Activated gamma-delta T cell treated with Interleukin-2 at 50 U/mL for 16 hours (primary cell): ENCODE results near the gene ANXA9.

Experiments
- DNase-seq: peaks from one replicate; pipeline ENCODE4 v3.0.0-alpha.2; 2020

ANXA9 gene, protein sequence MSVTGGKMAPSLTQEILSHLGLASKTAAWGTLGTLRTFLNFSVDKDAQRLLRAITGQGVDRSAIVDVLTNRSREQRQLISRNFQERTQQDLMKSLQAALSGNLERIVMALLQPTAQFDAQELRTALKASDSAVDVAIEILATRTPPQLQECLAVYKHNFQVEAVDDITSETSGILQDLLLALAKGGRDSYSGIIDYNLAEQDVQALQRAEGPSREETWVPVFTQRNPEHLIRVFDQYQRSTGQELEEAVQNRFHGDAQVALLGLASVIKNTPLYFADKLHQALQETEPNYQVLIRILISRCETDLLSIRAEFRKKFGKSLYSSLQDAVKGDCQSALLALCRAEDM

DNA sequence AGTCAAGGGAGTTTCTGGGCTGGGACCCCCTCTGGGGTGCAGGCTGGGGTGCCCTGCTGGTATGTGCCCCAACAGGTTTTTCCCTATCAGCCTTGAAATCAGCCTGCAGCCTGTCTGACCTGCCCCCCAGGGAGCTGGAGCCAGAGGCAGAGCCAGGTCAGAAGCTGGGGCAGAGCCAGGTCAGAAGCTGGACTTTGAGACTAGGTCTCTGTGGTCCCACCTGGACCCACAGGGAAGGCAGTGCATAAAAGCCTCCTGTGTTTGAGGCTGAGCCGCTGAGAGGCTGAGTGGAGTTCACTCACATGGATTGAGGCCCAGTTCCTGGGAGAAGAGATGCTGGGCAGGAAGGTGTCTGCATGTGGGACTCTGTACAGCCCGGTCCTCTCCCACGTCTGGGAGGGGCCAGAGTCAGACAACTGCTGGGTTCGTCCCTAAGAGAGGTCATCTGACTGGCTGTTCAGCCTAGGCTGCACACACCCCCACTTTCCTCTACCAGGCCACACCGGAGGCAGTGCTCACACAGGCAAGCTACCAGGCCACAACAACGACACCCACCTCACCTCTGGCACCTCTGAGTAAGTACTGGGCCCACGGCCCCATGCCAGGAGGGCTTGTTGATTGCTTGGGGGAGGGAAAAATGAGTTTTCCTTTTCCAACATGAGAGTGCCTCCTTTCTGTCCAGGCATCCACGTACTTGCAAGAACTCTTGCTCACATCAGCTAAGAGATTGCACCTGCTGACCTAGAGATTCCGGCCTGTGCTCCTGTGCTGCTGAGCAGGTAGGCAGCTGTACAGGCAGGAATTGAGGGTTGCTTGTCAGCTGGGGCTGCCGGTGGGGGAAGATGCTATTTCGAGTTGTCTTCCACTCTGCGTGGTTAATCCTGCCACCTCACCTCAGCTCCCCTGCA, at the start of gene ANXA9:
Gene ANXA9 (plus strand): TSS at position 488 of the 908 bp plus-strand sequence. CDS start 814 bp downstream, outside the sequence.
- DNase-seq = no peak

DNA sequence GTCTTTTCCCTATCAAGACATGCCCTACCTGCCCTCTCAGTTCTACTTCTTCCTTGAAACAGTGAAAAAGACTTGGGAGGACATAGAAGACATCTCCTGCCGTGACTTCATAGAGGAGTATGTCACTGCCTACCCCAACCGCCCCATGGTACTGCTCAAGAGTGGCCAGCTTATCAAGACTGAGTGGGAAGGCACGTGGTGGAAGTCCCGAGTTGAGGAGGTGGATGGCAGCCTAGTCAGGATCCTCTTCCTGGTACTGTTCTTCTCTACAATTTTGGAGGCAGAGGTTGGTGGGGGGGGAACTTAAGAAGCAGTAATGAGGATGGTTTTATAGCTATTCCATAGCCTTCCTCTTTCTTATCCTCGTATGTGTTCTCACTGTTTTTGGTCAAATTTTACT, 37.2 kb upstream of the ANXA9 start:
- no peak for DNase-seq

DNA sequence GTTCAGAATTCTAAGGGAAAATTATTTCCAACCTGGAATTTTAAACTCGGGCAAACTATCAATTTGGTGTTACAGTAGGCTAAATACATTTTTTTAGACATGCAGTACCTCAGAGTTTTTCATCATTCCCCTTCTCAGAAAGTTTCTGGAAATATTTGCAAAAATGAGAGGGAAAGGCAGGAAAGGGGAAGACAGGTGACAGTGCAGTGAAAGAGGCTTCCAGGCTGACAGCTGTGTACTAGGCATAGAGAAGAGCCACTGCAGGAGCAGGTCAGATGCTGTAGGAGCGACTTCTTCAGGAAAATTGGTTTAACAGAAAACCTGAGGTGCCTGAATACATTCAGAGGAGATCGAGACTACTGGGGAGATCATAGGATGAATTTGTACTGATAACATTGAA, 27.4 kb upstream of the ANXA9 start:
- no peak for DNase-seq

DNA sequence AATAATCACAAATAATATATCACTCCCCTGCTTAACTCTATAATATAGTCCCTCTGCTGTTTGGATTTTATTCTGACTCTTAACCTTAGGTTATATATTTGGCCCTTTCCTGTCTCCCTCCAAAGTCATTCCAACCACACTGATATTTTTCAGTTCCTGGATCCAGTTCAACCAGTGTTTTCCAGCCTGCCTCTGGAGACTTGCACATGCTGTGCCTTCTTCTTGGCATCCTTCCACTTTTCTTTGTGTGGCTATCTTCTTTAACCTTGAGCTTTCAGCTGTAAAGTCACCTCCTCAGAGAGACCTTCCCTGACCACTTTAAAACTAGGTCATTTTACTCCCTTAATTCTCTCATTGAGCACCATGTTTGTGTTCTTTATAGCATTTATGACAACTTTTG, 26.8 kb upstream of the ANXA9 start:
- DNase-seq = no peak

DNA sequence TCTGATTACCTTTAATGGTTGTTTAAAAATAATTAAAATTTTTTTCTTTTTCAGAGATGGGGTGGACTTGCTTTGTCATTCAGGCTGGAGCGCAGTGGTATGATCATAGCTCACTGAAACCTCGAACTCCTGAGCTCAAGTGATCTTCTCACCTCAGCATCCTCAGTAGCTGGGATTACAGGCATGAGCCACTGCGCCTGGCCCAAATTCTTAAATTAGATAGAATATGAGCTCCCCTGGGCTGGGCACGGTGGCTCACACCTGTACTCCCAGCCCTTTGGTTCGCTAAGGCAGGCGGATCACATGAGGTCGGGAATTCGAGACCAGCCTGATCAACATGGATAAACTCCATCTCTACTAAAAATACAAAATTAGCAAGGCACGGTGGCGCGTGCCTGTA, 24.4 kb upstream of the ANXA9 start:
- no peak for DNase-seq

DNA sequence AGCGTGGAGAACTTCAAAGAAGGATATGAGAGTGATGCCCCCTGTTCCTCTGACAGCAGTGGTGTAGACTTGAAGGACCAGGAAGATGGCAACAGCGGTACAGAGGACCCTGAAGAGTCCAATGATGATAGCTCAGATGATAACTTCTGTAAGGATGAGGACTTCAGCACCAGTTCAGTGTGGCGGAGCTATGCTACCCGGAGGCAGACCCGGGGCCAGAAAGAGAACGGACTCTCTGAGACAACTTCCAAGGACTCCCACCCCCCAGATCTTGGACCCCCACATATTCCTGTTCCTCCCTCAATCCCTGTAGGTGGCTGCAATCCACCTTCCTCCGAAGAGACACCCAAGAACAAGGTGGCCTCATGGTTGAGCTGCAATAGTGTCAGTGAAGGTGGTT, 21.4 kb upstream of the ANXA9 start:
- no peak for DNase-seq

DNA sequence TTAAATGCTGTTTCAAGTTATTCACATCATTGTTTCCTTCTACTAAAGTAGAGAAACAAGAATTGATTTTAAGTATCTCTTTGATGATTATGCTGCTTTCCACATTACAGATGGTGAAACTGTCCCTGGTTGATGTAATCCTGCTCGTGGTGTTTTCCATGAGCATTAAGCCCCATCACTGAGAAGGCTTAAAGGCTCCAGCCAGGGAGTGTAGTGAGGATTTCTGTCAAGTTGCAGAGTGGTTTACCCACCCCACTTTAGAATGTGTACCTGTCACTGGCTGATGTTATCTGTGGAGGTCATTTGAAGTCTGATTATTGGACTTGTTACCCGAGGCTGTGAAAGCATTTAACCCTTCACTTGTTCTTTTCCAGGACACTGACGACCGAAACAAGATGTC, 20.3 kb upstream of the ANXA9 start:
- DNase-seq = no peak

DNA sequence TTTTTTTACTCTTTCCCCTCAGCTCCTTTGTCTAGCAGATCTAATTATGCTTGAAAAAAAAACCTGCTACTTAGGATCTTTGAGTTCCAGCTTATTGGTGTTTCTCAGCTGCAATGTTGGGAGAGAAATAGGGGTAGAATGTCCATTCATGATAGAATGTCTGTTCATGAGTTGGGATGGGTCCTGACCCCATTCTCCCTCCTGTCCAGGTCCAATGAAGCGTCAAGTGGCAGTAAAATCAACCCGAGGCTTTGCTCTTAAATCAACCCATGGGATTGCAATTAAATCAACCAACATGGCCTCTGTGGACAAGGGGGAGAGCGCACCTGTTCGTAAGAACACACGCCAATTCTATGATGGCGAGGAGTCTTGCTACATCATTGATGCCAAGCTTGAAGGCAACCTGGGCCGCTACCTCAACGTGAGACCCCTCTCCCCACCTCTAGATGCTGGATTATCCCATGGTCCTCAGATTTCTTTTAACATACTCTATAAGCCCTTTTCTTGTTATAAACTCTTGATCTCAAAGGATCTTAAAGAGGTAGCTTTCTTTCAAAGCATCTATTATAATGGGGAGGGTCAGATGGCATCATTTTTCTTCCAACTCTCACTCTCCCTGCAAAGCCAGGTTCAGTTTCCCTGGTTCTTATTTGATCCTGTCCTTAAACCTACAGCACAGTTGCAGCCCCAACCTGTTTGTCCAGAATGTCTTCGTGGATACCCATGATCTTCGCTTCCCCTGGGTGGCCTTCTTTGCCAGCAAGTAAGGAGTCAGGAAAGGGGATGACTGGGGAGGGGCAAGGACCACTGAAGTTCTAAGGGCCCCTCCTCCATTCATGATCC, 18.6 kb upstream of the ANXA9 start:
- no peak for DNase-seq

DNA sequence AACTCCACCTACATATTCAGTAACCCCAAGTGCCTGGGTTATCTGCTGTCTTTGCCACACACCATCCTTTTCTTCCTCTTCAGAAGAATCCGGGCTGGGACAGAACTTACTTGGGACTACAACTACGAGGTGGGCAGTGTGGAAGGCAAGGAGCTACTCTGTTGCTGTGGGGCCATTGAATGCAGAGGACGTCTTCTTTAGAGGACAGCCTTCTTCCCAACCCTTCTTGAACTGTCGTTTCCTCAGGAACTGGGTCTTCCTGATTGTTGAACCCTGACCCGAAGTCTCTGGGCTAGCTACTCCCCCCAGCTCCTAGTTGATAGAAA, 18.0 kb upstream of the ANXA9 start:
- no peak for DNase-seq

DNA sequence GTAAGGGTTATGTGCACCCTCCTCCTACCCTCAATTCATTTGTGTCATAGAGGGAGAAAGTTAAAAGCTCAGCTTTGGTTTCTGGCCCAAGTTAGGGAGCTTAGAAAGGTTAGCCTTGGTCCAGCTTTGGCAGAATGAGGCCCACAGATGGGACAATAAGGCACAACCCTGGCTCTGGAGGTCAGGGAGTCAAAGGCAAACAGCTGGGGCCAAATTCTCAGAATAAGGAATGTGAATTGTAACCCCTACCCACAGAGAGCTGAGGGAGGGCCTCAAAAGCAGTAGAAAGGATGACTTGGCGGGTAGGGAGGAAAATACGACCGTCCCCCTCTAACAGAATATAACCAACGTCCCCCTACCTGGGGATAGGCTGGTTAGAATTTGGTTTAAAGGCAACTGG, 16.5 kb upstream of the ANXA9 start:
- DNase-seq = no peak

DNA sequence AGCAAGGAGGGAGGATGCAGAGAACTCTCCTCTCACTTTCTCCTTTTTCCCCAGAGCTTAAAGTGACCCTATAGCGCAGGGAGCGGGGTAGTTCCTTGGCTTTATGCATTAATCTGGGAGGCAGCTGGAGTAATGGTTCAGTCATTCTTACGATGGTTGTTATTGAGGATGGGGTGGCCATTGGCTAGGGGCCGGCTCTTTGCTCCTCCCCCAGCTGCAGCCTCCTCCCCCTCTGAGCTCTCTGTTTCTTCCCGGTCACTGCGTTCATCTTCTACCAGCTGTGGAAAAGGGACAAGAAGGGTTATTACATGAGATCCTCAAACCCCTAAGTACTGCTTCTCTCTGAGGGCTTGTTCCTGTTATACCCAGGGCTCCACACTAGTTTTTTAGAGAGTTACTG, 16.1 kb upstream of the ANXA9 start:
- DNase-seq = no peak

DNA sequence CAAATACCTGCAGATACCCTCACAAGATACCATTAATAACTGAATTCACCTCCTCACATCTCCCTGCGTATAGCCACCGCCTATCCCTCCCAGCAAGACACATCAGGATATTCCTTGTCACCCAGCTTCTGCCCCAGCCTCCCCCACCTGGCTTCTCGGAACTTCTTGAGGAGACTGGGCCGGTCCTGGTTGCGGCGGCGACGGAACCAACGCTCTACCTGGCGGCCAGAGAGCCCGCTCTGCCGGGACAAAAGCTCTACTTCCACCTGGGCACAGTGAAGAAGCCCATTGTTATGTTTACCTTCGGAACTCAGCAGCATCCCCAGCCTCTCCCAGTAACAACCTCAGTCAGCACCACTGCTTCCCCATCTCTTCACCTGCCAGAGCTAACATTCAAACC, 14.2 kb upstream of the ANXA9 start:
- DNase-seq = no peak

DNA sequence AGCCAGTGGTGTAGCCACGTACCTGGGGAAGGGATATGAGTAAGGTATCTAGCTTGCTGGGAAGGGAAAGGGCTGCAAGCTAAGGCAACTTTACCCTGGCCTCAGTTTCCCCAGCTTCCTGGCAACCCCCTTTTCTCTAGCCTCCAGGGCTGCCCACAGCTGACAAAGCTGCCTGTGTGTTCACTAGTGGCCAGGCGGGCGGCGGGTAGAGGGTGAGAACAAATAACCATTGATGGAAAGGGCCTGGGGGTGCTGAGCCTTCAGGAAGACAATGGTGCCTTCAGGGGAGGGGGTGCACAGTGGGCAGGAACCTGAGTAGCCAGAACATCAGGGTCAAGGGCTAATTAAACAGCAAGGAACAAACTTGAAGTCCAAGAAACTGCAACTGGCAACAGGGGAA, 13.6 kb upstream of the ANXA9 start:
- DNase-seq = no peak

DNA sequence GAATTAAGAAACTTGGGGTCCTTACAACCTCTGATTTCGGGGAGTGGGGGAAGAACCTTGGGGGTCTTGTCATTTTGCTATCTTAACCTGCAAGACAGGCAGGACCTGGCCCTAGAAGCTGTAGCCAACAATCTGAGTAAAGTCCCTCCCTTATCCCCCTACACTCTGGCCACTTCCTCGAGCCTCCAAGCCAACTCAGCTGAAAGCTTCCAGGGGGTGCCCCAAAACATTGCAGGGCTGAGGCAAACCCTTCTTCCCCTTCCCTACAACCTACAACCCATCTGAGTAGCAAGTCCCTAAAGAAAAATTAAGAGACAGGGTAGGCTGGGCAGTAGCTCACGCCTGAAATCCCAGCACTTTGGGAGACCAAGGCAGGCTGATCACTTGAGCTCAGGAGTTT, 12.5 kb upstream of the ANXA9 start:
- no peak for DNase-seq

DNA sequence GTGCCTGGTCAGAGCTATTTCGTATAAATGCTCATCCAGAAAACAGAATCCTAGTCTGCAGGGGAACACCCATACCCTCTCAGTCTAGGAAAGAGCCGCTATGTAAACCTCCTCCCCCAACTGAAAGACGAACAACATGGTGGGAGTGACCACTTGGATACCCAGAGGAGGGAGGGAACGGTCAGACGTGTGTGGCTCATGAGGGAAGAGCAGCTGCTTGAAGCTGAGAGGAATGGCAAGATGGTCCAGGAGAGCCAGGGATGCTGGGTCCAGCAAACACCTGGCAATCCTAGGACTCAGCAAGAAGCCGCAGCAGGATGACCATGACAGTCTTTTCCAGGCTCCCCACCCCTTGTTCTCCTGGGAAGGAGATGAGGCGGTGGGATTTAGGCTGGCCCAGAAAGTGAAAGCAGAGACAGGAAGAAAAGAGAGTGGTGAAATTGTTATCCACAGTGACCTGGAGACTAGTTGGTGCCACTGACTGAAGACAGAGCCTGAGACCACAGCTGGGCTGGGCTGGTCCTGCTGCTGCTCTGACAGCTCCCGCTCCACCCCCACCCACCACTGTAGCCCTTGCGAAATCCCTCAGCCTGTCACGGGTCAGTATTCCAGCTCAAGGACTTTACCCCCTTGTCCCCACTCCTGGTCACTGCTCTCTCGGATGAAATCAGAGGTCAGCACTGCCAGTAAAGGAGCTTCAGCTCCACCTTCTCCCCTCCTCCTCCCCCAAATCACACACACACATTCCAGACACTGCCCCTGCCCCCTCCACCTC, 11.1 kb upstream of the ANXA9 start:
- DNase-seq = no peak

DNA sequence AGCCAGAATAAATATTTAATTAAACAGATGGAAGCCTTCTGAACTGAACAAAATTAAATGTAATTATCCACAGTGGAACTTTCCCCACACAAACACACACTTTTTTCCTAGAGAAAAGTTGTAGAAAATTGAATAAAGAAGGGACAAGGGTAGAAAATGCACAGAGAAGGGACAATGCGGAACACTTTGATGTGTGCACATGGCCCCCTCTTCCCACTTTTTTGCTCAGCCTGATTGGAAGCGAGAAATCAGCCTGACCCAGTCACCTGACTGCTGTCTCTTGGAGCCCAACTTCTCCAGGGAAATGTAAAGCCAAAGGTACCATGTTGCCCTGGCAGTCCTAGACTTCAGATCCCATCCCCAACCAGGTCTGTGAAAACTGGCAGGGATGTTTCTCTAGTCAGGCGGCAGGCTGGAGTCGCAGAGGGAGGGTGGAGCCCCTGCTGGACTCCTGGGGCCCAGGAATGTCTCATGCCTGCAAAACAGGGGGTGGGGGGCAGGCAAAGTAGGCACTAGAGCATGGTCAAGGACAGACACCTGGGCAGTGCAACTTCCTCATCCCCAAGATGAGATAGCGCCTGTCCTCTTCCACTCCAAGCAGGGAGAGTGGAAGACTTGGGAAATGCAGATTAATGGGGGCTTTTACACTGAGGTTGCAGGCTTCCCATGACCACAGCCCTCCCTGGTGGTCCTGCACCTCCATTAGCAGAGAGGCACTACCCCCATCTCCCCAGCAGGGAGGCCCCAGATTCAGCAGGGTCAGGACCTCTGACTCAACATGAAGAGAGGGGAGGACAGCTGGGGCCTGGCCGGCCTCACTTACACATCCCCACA, 10.3 kb upstream of the ANXA9 start:
- no peak for DNase-seq

DNA sequence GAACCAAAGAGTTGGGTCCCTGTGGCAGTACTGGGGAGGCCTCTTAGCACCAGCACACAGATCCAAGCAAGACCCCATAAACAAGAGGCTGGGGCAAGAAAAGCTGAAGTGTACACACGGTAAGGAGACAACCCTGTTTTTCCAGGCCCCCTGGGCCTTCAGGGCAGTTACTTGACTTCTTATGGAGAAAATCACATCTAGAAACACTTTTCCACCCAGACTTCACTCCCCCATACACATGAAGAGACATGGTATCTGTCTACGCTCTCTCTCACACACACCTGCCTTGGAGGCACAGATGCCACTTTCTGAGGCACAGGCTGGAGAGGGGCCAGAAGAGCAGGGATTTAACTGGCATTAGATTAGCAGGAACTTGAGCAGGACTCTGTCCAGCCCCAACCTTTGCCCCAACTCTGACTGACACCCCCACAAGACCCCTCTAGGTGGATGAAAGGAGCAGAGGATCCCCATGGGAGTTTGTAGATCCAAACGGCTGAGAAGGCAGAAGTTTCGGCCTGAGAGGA, 9.6 kb upstream of the ANXA9 start:
- no peak for DNase-seq

DNA sequence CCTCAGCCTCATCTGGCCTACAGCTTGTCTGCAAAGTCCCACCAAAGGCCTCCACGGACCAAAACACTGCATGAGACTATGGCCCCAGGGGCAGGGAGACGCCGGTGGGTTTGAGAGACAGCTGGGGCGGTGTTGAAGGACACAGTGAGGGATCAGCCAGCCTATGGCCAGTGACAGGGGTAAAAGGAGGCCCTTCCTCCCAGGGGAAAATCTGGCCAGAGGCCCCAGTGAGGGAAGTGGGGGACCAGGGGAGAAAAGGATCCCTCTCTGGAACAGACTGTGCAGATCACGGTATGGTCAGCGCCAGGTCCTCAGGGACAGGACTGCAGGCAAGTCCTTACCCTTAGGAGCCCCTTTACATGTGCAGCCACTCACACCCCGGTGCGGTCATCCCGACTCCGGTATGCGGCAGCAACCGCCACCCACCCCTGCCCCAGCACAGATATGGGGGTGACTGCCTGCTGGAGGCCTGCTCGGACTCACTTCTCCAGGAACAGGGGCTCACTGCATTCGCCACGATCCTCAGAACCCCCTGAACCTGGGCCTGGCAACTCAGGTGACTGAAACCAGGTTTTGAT, 8.7 kb upstream of the ANXA9 start:
- DNase-seq = peak; percentile 14

DNA sequence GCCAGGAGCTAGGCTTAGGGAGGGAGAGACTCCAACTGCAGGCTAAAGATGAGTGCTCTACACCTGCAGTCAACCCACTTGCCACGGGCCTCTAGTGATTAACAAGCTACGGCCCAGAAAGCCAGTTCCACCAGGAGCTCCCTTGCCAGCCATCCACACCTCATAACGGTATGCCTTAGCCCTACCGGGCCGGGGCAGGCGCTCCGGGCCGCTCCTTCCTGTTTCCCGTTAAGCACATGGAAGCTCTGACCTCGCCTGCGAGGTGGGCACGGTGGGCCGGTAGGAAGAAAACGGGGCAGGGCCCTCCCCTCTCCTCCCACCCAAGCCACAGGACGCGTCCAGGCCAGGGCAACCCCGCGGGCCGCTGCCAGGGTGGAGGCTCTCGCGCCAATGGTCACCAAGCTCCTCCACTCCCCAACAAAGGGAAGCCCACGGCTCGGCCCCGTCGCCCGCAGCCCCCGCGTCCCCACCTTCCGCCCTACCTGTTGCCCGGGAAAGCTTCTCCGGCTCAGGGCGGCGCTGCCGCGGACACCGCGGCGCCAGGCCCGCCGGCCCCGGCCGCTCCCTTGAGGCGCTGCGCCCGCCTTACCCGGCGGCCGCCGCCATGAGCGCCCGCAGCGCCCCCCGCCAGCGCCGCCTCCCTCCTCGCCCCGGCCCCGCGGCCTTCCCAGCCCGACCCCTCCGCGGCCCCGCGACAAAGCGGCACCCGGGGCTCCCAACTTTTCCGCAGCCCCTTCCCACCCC, 8.1 kb upstream of the ANXA9 start:
- DNase-seq = peak; percentile 27
